Endothelial cell (in vitro differentiated cells): ENCODE data around the gene SRGAP3. TPM values are rescaled to one million over a fixed set of nuclear protein-coding genes. Genes with fewer than 3 reads are reported as not detected.

Source experiments
- DNase-seq: peaks from one replicate; pipeline ENCODE4 v3.0.0; 2021; ENCODE audit warnings: low spot score
- H3K27ac Mint-ChIP-seq: one replicate; pipeline ENCODE4 v1.8.0; 2021; ENCODE audit warnings: mixed read lengths, inconsistent platforms; ENCODE audit not compliant: unreplicated experiment
- H3K27me3 Mint-ChIP-seq: one replicate; pipeline ENCODE4 v1.8.0; 2021; ENCODE audit warnings: mild to moderate bottlenecking, moderate library complexity, mixed read lengths, inconsistent platforms; ENCODE audit not compliant: unreplicated experiment
- H3K36me3 Mint-ChIP-seq: one replicate; pipeline ENCODE4 v1.8.0; 2021; ENCODE audit warnings: mild to moderate bottlenecking, low read depth, mixed read lengths, inconsistent platforms; ENCODE audit not compliant: unreplicated experiment
- H3K4me1 Mint-ChIP-seq: one replicate; pipeline ENCODE4 v1.8.0; 2021; ENCODE audit warnings: mild to moderate bottlenecking, mixed read lengths, inconsistent platforms; ENCODE audit not compliant: unreplicated experiment
- H3K4me3 Mint-ChIP-seq: one replicate; pipeline ENCODE4 v1.8.0; 2021; ENCODE audit warnings: mild to moderate bottlenecking, mixed read lengths, inconsistent platforms; ENCODE audit not compliant: unreplicated experiment
- H3K9me3 Mint-ChIP-seq: one replicate; pipeline ENCODE4 v1.8.0; 2021; ENCODE audit warnings: mixed read lengths, inconsistent platforms; ENCODE audit not compliant: unreplicated experiment
- CTCF ChIP-seq: fragments of 200-600 bp; sonication (generic); IDR thresholded peaks from one replicate; pipeline ENCODE4 v1.5.0; 2021; ENCODE audit warnings: antibody characterized with exemption; ENCODE audit not compliant: unreplicated experiment
- total RNA-seq: library from RNA; stranded (reverse); fragmentation: NEBNext Ultra II Directional; extraction: Animal tissue kit (Norgen Biotek cat#: 25700); gene quantifications from one replicate; pipeline ENCODE4 v1.2.1, GENCODE V29; 2021; ENCODE audit not compliant: unreplicated experiment

SRGAP3 gene
- total RNA-seq, 1 donor from 2014 or later, result 12.0 TPM

GRCh38 chr3:9280451-9281219, 31.2 kb upstream of the SRGAP3 start:
- H3K9me3 Mint-ChIP-seq, result no peaks in the 10 kb centered on the region
- no peak for DNase-seq
- H3K4me3 Mint-ChIP-seq, result no peak overlapping the region
- H3K27ac Mint-ChIP-seq, result peak overlapping the region; percentile 9
- H3K36me3 Mint-ChIP-seq, result no peaks in the 10 kb centered on the region
- no peaks in the 10 kb centered on the region for H3K4me1 Mint-ChIP-seq
- no peaks in the 10 kb centered on the region for H3K27me3 Mint-ChIP-seq
- no peak for TF ChIP-seq CTCF

- H3K4me3 Mint-ChIP-seq, result no peak overlapping the region
- H3K27me3 Mint-ChIP-seq, result no peaks in the 10 kb centered on the region
- no peaks in the 10 kb centered on the region for H3K36me3 Mint-ChIP-seq
- H3K4me1 Mint-ChIP-seq, result no peaks in the 10 kb centered on the region
- no peak overlapping the region for H3K27ac Mint-ChIP-seq
- TF ChIP-seq CTCF, result no peak
- no peaks in the 10 kb centered on the region for H3K9me3 Mint-ChIP-seq
- DNase-seq, result no peak
Measured at GRCh38 chr3:9279966-9280365, 30.5 kb upstream of the SRGAP3 start.

GRCh38 chr3:9278498-9278897, 29.1 kb upstream of the SRGAP3 start:
- Mint-ChIP-seq H3K4me3 (no peak overlapping the region), H3K4me1 (no peaks in the 10 kb centered on the region), H3K36me3 (no peaks in the 10 kb centered on the region), H3K9me3 (no peaks in the 10 kb centered on the region), H3K27ac (no peak overlapping the region), H3K27me3 (no peaks in the 10 kb centered on the region)
- DNase-seq, result no peak
- TF ChIP-seq CTCF, result no peak

GRCh38 chr3:9278085-9278484, 28.6 kb upstream of the SRGAP3 start:
- no peak for DNase-seq
- Mint-ChIP-seq H3K9me3 (no peaks in the 10 kb centered on the region), H3K36me3 (no peaks in the 10 kb centered on the region), H3K4me3 (no peak overlapping the region), H3K27me3 (no peaks in the 10 kb centered on the region), H3K27ac (no peak overlapping the region), H3K4me1 (no peaks in the 10 kb centered on the region)
- no peak for TF ChIP-seq CTCF

GRCh38 chr3:9276761-9277370, 27.4 kb upstream of the SRGAP3 start:
- DNase-seq, result no peak
- H3K4me3 Mint-ChIP-seq, result no peak overlapping the region
- no peaks in the 10 kb centered on the region for H3K4me1 Mint-ChIP-seq
- no peak for TF ChIP-seq CTCF
- no peaks in the 10 kb centered on the region for H3K36me3 Mint-ChIP-seq
- no peak overlapping the region for H3K27ac Mint-ChIP-seq
- no peaks in the 10 kb centered on the region for H3K27me3 Mint-ChIP-seq
- no peaks in the 10 kb centered on the region for H3K9me3 Mint-ChIP-seq
